HG03439 (cell line): ENCODE data around the gene RPS24.

Source experiments
- ATAC-seq: cut with Tn5 transposase; IDR thresholded peaks from one replicate; pipeline ENCODE4 v1.9.1; 2021; ENCODE audit warnings: mild to moderate bottlenecking, moderate library complexity; ENCODE audit not compliant: unreplicated experiment

The RPS24 gene

DNA sequence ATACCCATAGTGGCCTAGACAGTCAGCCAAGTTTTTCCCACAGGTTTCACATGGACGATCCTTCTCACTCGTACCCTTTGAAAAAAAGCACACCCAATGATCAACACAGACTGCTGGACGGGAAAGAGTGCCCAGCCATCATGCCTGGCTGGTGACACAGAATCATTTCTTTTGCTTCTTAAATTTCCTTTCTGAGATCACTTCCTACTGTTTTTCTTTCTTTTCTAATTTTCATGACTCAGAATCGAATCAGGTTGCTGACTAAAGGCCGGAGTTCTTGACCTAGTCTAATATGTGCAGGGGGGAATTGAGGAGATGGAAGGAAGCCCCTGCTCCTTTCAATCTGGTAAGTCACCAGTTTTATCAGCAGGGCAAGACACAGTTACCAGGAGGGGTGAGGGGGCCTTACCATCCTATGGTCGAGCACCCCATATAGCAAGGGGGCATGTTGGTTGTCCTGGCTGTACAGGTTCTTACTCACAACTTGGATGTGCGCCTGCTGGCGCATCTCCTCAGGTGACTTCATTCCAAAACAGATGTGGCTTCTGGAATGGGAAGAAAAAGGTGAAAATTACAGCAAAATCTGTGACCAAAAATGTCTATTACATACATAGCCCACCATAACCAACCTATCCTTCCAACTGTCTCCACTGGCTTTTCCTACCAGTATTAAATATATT is 7.8 kb upstream of the RPS24 start:
- ATAC-seq, result no peak

DNA sequence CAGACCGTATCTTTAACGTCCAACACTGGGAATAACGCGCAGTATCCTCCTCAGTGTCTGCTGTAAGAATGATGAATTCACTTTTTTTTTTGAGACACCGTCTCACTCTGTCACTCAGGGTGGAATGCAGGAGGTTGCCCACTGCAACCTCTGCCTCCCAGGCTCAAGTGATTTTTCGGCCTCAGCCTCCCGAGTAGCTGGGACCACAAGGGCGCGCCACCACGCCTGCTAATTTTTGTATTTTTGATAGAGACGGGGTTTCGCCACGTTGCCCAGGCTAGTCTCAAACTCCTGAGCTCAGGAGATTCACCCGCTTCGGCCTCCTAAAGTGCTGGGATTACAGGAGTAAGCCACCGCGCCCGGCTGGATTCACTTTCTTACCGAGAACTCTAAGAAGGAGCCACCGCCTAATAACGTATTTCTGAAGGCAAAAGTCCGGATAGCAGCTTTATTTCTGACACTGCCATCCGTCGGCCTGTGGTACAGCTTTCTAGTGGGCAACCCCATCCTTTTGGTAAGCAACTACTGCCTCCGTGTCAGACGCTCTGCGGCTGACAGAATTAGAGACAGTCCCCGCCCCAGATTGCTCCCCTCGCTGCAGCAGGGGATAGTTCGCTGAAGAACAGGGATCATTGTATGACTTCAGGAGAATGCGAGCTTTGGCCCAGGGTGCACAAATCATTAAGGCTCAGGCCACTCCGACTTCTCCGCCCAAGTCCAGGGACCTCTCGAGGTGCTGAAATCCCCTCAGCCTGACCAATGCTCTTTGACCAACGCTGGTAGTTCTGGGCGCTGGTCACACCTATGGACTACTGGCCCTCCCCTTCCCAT is 5.0 kb upstream of the RPS24 start:
- peak; percentile 14 for ATAC-seq

DNA sequence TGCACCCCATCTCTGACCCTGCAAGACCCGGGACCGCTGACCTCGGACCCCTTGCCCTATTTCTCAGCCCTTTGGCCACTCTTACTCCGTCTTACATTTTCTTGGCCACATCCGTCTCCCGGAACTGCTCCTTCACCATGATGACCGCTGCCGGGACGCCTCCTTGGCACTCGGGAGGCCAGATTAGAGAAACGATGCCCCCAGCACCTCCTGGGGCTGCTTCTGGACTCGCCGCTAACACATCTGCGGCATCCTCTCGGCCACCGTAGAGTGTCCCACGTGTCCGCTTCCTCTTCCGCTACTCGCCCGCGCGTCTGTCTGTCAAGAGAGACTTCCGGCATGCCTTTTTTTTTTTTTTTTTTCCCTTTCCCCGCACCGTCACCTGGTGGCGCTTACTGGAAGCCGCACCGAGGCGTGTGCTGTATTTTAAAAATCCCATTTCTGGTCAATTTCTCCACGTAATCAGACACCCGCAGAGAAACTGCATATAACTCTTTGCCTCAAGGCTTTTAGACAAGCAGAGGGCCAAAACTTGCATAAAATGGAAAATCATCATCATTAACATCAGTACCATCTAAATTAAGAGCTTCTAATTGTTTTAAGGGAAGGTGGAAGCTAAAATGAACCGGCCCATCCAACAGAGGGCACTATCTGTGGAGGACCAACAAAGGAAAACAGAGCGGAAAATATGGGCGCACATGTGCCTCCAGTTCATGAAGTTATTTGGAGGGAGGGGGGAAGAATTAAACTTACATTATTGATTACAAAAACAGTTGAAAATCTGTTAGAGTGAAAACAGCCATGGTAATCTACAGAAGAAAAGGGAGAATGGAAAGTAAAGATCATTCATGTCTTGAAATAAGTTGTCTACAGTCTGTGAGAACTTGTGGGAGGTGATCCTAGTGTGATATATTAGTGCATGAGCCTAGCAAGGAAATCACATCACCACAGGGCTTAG is 4.1 kb upstream of the RPS24 start, which contains the start of gene POLR3A:
Gene POLR3A, minus strand, starts transcription at position 247 of the 958 bp plus-strand sequence. Its CDS starts 108 bp downstream, at position 139.
- peak; percentile 62 for ATAC-seq

DNA sequence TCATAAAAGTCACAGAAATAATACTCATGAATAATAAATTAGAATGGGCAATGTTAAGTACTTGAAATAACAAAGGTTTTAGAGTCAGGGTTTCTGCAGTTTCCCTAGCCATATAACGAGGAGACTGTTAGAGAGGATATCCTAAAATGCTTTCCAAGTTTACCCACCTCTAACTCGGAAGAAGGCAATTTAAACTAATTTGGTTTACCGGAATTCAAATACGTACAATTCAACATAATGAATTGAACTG is 351 bp upstream of the RPS24 start:
- ATAC-seq, result no peak

DNA sequence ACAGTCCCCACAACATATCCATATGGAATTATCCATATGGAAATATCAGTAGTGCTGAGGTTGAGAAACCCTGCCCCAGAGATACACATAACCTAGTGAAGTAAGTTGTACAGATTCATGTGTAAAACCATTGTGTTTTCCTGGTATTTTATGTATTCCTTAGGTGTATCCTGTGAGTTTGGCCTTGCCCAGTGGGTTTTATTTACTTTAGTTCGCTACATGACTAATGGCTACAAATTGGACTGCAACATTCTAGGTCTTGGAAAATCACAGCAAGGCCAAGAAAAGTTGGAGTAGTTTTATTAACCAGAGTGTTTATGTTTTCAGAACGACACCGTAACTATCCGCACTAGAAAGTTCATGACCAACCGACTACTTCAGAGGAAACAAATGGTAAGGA is 1.4 kb downstream of the RPS24 start:
- no peak for ATAC-seq

DNA sequence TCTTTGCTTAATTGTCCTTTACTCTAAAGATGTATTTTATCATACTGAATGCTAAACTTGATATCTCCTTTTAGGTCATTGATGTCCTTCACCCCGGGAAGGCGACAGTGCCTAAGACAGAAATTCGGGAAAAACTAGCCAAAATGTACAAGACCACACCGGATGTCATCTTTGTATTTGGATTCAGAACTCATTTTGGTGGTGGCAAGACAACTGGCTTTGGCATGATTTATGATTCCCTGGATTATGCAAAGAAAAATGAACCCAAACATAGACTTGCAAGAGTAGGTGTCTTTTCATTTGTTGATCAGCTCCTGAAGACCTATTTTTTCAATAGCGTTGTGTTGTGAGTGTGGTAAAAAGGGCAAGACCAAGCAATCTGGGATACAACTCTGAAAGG is 1.8 kb downstream of the RPS24 start:
- no peak for ATAC-seq

DNA sequence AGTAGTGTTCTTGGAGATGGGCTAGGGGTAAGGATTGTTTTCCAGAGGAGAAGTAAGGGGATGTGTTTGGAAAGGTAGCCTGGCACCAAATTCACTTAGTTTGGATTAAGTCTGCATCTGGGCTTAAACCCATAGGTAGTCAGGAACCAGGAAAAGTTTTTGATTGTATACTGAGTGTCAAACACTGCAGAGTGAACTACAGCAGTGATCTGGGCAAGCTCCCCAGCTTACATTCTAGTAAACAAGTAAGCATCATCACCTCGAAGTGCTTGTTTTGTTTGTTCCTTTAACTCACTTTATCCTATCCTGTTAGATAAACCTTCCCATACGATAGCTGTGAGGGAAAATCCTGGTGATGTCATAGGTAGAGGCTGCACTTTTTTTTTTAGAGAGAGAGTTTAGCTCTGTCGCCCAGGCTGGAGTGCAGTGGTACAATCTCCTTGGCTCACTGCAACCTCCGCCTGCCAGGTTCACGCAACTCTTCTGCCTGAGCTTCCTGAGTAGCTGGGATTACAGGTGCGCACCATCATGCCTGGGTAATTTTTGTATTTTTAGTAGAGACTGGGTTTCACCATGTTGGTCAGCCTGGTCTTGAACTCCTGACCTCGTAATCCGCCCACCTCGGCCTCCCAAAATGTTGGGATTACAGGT is 2.4 kb downstream of the RPS24 start:
- no peak for ATAC-seq

DNA sequence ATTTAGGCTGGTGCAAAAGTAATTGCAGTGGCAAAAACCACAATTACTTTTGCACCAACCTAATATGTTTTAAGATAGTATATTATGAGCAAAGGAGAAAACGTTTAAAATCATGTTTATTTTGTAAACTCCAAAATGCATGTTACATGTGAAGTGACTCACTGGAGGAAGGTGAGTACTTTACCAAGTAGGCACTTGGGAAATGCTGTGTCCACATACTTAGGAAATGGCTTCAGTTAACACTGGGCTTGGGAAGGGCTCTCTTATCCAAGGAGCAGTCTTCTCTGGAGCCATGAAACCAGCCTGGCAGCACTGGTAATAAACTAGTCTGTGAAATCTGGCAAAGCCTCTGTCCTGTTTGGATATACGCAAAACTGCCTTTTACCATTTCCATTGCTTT is 4.4 kb downstream of the RPS24 start:
- ATAC-seq, result no peak

DNA sequence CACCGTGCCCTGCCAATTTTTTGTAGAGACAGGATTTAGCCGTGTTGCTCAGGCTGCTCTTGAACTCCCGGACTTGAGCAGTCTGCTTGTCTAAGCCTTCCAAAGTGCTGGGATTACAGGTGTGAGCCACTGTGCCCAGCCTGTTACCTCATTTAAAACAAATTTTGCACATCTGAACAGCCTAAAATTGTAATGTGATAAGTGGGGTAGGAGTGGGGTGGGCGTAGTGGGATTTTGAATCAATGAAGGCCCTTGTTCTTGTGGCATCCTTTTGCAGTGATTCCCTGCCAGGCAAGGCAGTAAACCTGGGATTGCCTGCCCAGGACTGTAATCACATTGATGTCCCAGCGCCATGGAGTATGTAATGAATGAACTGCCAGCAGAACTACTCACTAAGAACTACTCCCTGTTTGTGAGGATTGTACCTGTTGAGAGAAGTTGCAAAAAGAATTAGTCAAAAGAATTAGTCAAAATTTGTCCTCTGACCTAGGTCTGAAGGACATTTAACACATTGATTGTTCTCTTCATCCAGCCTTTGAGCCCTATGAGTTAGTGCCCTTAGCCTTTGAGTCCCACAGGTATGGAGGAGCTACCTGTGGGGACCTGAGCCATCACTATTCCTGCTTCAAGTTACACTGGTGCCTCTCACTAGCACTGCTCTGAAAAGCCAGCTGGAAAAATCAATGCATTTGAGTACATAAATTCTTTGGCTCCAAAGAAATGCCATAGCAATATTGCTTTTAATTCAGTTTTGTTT is 5.3 kb downstream of the RPS24 start:
- ATAC-seq, result no peak

DNA sequence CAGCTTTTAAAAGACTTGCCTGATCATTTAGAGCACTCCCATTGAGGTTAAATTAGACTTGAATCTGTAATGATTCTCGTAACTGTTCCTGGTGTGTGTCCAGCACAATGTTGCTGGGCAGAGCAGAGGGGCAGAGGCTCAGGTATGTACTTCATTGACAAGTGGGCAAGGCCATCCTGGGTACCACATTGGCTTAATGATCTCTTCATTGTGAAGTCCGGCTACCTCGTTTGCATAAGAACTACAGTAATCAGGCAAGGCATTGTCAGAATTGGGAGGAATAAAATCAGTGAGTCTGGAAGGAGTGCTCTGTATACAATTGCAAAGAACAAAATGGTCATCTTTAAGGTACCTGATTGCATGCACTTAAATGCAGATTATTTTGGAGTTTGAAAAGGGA is 6.1 kb downstream of the RPS24 start:
- no peak for ATAC-seq

DNA sequence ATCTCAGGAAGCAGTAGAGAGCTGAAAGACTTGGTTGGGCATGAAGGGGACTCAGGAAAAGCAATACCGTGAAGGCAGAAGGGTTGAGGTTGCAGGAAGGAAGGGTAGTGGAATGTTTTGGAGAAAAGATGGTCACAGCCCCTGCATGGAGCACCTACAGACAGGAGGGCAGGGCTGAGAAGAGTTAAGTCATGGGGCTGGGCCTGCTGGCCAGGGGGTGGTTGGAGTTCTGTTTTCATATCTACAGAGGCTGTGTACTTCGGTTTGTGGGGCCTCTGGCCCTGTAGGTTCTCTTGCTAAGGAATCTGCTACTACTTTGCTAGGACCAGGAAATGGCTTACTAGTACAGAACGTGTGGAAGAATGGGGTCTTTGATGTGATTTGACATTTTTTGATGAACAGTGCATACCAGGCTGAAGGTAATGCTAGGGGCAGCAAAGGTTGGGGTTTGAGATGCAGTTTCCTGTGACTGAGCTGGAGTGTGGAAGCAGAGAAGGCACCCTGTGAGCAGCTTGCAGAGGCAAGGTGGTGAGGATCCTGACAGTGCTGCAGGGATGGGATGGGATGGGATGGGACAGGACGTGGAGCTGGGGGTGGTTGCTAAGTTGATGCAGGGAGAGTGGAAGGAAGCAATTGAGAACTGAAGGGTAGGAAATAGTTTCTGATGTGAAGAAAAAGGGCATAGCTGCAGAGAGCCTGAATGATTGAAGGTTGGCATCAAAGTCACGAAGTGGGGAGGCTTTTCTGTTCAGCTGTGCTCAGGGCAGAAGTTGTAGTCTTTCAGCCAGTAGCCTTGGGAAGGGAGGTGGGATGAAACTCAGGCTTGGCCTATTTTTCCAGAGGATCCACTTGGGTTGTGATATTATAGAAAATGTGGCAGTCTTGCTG is 7.8 kb downstream of the RPS24 start:
- ATAC-seq, result no peak

DNA sequence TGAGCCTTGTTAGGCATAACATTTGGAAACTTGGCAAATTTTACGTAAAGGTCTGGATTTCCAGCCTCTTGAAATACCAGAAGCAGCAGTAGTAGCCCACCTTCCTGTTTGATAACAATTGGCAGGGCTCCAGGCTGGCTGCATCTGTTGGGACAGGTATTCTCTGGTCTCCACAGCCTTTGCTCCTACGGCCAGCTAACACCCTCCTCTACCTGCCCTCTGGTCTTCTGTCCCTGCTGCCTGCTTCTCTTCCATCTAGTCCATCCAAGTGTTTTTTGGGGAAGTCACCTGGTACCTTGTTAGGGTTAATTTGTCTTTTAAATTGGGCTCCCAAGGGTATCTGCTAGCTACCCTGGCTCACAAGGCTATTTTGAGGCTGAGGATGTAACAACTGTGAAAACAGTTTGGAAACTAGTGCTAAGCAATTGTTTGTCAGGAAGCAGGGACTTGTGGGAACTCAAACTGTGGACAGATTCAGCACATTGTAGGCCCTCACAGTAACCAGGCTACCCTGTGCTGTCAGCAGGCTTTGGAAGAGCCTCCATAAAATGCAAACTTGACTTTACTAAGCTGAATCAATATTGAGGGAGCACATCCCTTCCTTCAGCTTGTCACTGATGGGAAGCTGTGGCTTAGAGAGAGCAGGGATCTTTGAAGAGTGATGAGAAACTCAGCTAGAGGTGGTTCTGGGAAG is 8.5 kb downstream of the RPS24 start:
- no peak for ATAC-seq

DNA sequence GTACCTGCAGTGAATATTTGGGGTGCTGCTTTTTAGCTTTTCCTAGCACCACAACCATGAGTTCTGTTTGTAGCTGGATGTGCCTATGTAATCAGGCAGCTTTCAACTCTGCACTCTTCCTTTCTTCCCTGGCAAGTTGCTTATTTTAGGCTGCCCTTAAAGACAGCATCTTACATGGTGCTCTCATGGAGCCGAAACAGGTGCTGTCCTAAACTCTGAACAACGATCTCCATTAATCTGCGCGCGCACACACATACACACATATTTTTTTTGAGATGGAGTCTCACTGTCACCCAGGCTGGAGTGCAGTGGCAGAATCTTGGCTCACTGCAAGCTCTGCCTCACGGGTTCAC is 9.1 kb downstream of the RPS24 start:
- ATAC-seq, result no peak

DNA sequence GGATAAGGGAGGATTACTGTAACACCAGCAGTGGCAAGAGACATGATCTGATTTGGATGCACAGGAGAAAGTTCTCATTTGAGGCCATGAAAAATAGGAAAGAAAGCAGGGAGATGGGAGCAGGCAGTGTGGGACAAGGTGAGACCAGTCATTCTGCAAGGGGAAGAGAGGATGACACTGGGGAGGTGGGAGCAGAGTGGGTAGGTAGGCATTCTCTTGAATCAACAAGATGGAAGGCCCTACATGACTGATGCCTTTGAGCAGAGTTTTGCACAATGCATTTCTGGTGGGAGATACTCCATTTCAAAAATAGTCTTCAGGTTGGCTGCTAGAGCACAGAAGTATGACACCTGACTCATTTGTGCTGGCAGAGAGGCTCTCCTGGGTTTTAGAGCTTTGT is 10.5 kb downstream of the RPS24 start:
- ATAC-seq, result no peak

DNA sequence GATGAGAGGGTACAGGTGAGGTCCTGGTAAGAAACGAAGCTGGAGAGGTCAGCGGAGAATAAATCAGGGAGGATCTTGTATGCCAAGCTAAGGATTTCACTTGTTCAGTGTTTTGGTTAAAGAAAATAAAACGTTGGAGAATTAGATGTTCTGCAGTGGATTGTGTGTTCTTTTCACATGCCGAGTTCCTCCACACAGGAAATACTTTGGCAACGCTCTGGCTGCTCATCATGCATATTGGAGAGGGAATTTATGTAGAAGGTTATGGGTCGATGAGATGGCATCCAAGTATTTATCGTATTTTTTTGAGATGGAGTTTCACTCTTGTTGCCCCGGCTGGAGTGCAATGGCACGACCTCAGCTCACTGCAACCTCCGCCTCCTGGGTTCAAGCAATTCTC is 11.0 kb downstream of the RPS24 start:
- no peak for ATAC-seq

DNA sequence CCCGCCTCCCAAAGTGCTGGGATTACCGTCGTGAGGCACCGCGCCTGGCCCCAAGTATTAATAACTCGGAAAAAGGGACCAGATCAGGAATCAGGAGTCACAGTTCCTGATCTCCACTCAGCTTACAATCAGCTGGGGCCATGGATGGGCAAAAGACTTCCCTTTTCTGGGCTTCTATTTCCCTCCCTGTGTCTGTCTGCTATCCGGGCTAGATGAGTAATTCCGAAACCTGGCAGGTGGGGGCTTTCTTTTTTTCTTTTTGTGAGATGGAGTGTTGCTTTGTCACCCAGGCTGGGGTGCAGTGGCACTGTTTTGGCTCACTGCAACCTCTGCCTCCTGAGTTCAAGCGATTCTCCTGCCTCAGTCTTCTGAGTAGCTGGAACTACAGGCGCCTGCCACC is 11.6 kb downstream of the RPS24 start:
- ATAC-seq, result peak; percentile 39

DNA sequence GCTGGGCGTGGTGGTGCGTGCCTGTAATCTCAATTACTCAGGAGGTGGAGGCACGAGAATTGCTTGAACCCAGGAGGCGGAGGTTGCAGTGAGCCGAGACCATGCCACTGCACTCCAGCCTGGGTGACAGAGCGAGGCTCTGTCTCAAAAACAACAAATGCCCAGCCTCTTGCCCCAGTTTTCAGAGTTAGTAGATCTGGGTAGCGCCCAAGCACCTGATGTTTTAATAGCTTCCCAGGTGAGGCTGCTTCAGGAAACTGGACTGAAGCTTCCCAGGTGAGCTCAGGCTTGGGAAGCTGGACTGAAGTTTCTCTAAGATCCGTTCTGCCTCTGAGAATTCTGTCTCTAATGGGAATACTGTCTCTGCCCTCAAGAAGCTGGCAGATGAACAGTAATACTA is 12.2 kb downstream of the RPS24 start:
- ATAC-seq, result no peak

DNA sequence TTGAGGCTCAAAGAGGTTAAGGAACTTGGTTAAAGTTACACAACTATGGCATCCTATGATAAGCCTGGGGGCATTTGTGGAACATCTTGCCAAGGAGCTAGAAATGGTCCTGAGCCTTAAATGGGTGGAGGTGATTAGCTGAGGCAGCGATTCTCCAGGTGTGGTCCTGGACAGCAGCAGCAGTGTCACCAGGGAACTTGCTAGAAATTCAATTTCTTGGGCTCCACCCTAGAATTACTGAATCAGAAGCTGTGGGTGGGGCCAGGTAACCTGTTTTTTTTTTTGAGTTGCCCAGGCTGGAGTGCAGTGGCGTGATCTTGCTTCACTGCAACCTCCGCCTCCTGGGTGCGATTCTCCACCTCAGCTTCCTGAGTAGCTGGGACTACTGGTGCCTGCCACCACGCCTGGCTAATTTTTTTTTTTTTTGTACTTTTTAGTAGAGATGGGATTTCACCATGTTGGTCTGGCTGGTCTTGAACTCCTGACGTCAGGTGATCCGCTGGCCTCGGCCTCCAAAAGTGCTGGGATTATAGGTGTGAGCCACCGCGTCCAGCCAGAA is 13.1 kb downstream of the RPS24 start:
- ATAC-seq, result no peak
